Measurements from ENCODE around the gene PALM3.

The PALM3 gene

GRCh38 chr19:14055396-14055795 is 6.5 kb downstream of the PALM3 start:
- Histone ChIP-seq H3K36me3 (ENCODE audit: insufficient read depth, low read length) (no peaks in the 10 kb centered on the region), H3K4me3 (ENCODE audit: low read depth, low read length, poor library complexity, severe bottlenecking) (no peak overlapping the region), H3K4me2 (ENCODE audit: low read length) (no peak overlapping the region), H3K9ac (ENCODE audit: low read length) (no peak overlapping the region), H3K27me3 (ENCODE audit: insufficient read depth, low read length) (peaks cover 5% of the 10 kb centered on the region; the same call in 1 of the 2 replicates), H3K4me1 (ENCODE audit: insufficient read depth, low read length, severe bottlenecking) (no peaks in the 10 kb centered on the region), H4K20me1 (ENCODE audit: insufficient read depth, low read length) (no peaks in the 10 kb centered on the region), H2AFZ (ENCODE audit: low read length) (no peak overlapping the region), H3K79me2 (ENCODE audit: insufficient read depth, low read length) (no peaks in the 10 kb centered on the region), H3K27ac (ENCODE audit: low read depth, low read length, poor library complexity, severe bottlenecking) (no peak overlapping the region), H3K9me3 (ENCODE audit: low read length) (no peaks in the 10 kb centered on the region), H3K9me2 (ENCODE audit: low read depth, low read length) (no peaks in the 10 kb centered on the region), H3F3A (ENCODE audit: insufficient read depth, low read length) (no peaks in the 10 kb centered on the region)
- TF ChIP-seq EZH2 (IDR thresholded peaks at IDR 0.05; ENCODE audit: borderline replicate concordance, low read length) (no peak), CTCF (IDR thresholded peaks at IDR 0.05; ENCODE audit: low read length) (no peak)

- Histone ChIP-seq H3K4me1 (ENCODE audit: insufficient read depth, low read length, severe bottlenecking) (no peaks in the 10 kb centered on the region), H3K36me3 (ENCODE audit: insufficient read depth, low read length) (no peaks in the 10 kb centered on the region), H3K4me2 (ENCODE audit: low read length) (no peak overlapping the region), H4K20me1 (ENCODE audit: insufficient read depth, low read length) (no peaks in the 10 kb centered on the region), H3K27ac (ENCODE audit: low read depth, low read length, poor library complexity, severe bottlenecking) (no peak overlapping the region), H3K9me3 (ENCODE audit: low read length) (no peaks in the 10 kb centered on the region), H3K9me2 (ENCODE audit: low read depth, low read length) (no peaks in the 10 kb centered on the region), H3K4me3 (ENCODE audit: low read depth, low read length, poor library complexity, severe bottlenecking) (no peak overlapping the region), H3K79me2 (ENCODE audit: insufficient read depth, low read length) (no peaks in the 10 kb centered on the region), H2AFZ (ENCODE audit: low read length) (no peak overlapping the region), H3F3A (ENCODE audit: insufficient read depth, low read length) (no peaks in the 10 kb centered on the region), H3K27me3 (ENCODE audit: insufficient read depth, low read length) (peaks cover 5% of the 10 kb centered on the region; the same call in 1 of the 2 replicates), H3K9ac (ENCODE audit: low read length) (no peak overlapping the region)
- TF ChIP-seq EZH2 (IDR thresholded peaks at IDR 0.05; ENCODE audit: borderline replicate concordance, low read length), result no peak
- no peak for TF ChIP-seq CTCF (IDR thresholded peaks at IDR 0.05; ENCODE audit: low read length)
Measured at GRCh38 chr19:14054721-14055120, 7.2 kb downstream of the PALM3 start.

DNA sequence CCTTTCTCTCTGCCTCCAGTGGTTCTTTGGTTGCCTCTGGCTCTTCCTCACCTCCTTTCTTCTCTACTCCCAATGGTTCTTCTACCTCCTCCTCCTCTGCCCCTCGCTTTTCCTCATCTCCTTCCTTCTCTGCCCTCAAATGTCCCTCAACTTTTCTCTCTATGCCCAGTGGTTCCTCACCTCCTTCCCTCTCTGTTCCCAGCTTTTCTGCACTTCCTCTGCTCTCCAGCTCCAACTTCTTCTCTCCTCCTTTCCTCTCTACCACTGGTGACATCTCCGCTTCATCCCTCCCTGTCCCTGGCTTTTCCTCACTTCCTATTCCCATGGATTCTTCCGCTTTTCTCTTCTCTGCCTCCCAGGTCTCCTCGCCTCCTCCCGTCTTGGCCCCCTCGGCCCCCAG is 7.8 kb downstream of the PALM3 start:
- Histone ChIP-seq H3K4me3 (ENCODE audit: low read depth, low read length, poor library complexity, severe bottlenecking) (no peak overlapping the region), H3K79me2 (ENCODE audit: insufficient read depth, low read length) (no peaks in the 10 kb centered on the region), H4K20me1 (ENCODE audit: insufficient read depth, low read length) (no peaks in the 10 kb centered on the region), H3K27me3 (ENCODE audit: insufficient read depth, low read length) (peaks cover 5% of the 10 kb centered on the region; the same call in 1 of the 2 replicates), H3F3A (ENCODE audit: insufficient read depth, low read length) (no peaks in the 10 kb centered on the region), H3K9me3 (ENCODE audit: low read length) (no peaks in the 10 kb centered on the region), H3K27ac (ENCODE audit: low read depth, low read length, poor library complexity, severe bottlenecking) (no peak overlapping the region), H3K36me3 (ENCODE audit: insufficient read depth, low read length) (no peaks in the 10 kb centered on the region), H2AFZ (ENCODE audit: low read length) (no peak overlapping the region), H3K4me2 (ENCODE audit: low read length) (no peak overlapping the region), H3K4me1 (ENCODE audit: insufficient read depth, low read length, severe bottlenecking) (no peaks in the 10 kb centered on the region), H3K9ac (ENCODE audit: low read length) (no peak overlapping the region), H3K9me2 (ENCODE audit: low read depth, low read length) (no peaks in the 10 kb centered on the region)
- no peak for TF ChIP-seq EZH2 (IDR thresholded peaks at IDR 0.05; ENCODE audit: borderline replicate concordance, low read length)
- TF ChIP-seq CTCF (IDR thresholded peaks at IDR 0.05; ENCODE audit: low read length), result no peak

Measured in OCI-LY1 (cell line).